SH-SY5Y (cell line): ENCODE measurements around the gene HOXC13.

Experiments
- GATA2 ChIP-seq: IDR thresholded peaks from 2 replicates; pipeline ENCODE4 v1.6.1; 2011; ENCODE audit warnings: mild to moderate bottlenecking, low read depth, low read length
- GATA3 ChIP-seq: IDR thresholded peaks from 2 replicates; pipeline ENCODE4 v1.6.1; 2011; ENCODE audit warnings: low read depth, mild to moderate bottlenecking, low read length, moderate library complexity

DNA sequence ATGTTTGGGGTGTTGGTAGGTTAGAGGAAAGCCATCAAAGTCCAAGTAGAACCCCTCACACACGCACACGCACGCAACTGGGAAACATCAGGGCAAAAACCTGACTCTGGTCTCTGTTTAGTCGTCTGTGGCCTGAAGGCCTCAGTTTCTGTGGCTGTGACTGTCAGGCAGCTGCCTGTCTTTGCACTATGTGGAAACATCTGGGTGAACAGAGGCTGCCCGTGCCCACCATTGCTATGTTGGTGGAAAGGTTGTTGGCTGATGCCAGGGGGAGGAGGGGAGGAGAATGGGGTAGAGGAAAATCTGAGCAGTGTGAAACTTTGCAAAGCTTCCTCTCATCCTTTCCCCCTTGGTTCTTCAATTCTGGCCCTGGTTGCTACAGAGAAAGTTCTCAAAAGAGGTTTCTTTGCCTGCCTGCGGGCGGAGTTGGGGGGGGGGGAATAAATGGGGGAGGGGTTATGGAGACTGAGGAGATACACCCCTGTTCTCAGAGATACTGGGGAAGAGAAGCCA, 53.8 kb downstream of the HOXC13 start:
- TF ChIP-seq GATA2 (no peak), GATA3 (no peak)
